Pancreas (tissue), 10 donors: Measurements from ENCODE around the gene PPP2R2C. TPM values are rescaled to one million over a fixed set of nuclear protein-coding genes. Genes with fewer than 3 reads are reported as not detected.

ENCODE experiments used
- ATAC-seq, 4 donors: fragments of 200-7000 bp; cut with Tn5 transposase; one replicate each; pipeline versions ENCODE4 v1.8.0 to v1.9.1; 2020; ENCODE audit warnings: mild to moderate bottlenecking in 4 of 4, moderate library complexity in 4 of 4
- DNase-seq, 6 donors: peaks; one replicate each; pipeline ENCODE4 v3.0.0-alpha.2; 2020
- FAIRE-seq: peaks from 2 replicates; lab custom pipeline; 2012; peaks lifted over from hg19 to GRCh38; lab: Jason Lieb, UNC
- H3K27ac ChIP-seq, 4 donors: fragments of 200-600 bp; sonication (generic); 1 replicate in 3 of 4; 2 replicates in 1 of 4; pipeline versions ENCODE4 v1.5.0 to v1.8.0; 2020
- H3K27me3 ChIP-seq, 4 donors: fragments of 200-600 bp; one replicate each; pipeline ENCODE4 v1.8.0; 2021
- H3K36me3 ChIP-seq, 3 donors: fragments of 200-600 bp; sonication (generic) in 1 of 3; one replicate each; pipeline versions ENCODE4 v1.5.0 to v1.8.0; 2020 to 2021
- H3K4me1 ChIP-seq, 3 donors: fragments of 200-600 bp; one replicate each; pipeline ENCODE4 v1.8.0; 2021
- H3K4me3 ChIP-seq, 4 donors: fragments of 200-600 bp; sonication (generic) in 2 of 4; one replicate each; pipeline versions ENCODE4 v1.5.0 to v1.8.0; 2020 to 2021
- H3K9me3 ChIP-seq, 4 donors: fragments of 200-600 bp; one replicate each; pipeline ENCODE4 v1.8.0; 2021
- CTCF ChIP-seq, 4 donors: fragments of 200-600 bp; sonication (generic) in 3 of 4; IDR thresholded peaks; one replicate each; pipeline versions ENCODE4 v1.5.0 to v1.8.0; 2021; ENCODE audit warnings: antibody characterized with exemption in 4 of 4
- WGBS, 2 donors: extraction: QIAGEN DNeasy Blood & Tissue Kit; methylation state at CpG; one replicate each; pipeline ENCODE4 v1.1.7; 2013; 5-methylcytosine and 5-hydroxymethylcytosine counted together
- intact Hi-C, 3 donors: fragments of 100-400 bp; cut with DNase I; formaldehyde crosslinking; loops; one replicate each; pipeline versions ENCODE4 v1.11.1 to v1.14.2; 2022
- polyA plus RNA-seq, 2 donors: library from polyadenylated mRNA; stranded (reverse); fragments of 200-250 nt; gene quantifications; one replicate each; pipeline ENCODE4 v1.2.3, GENCODE V29; 2013
- total RNA-seq, 6 donors: library from RNA; stranded (reverse); fragmentation: NEBNext Ultra II Directional in 4 of 6; extraction: Animal tissue kit (Norgen Biotek cat#: 25700) in 4 of 6; gene quantifications; one replicate each; pipeline versions ENCODE4 v1.2.1 to v1.2.4, GENCODE V29; 2021 to 2023
- donor health status: healthy with polysubstance abuse.
- donor health status: DM: no; HTN: no; CAD: no; lungs with moderate emphysema.
- donor health status: DM: no; HTN: no; CAD: no.
- donor health status: control.
- donor health status: control.
- donor health status: Bipolar disorder and iron deficiency.
- donor health status: DM: yes; HTN: yes; CAD: no.
- donor health status: DM: no; HTN: no; CAD: no.
- donor health status: DM: no; HTN: no; CAD: no.
- donor health status: DM: yes; HTN: yes; CAD: no.

Gene PPP2R2C
- total and polyA plus RNA-seq, 8 donors, result 0.05 to 2.0 (median 0.55) TPM

- ATAC-seq (no peak), FAIRE-seq (no peak), DNase-seq (peak in 2 of 6 donors; percentile 1 to 11)
- Histone ChIP-seq H3K36me3 (no peaks in the 10 kb centered on the region), H3K4me3 (no peak overlapping the region), H3K9me3 (no peaks in the 10 kb centered on the region), H3K27me3 (no peaks in the 10 kb centered on the region), H3K4me1 (no peaks in the 10 kb centered on the region), H3K27ac (no peak overlapping the region)
- TF ChIP-seq CTCF (IDR thresholded peaks at IDR 0.05), result no peak
- intact Hi-C loops, result no loop called here
- 34 to 40% methylated on average over 12 of the region's 12 CpGs for WGBS, 2 donors
Observed at GRCh38 chr4:6368601-6369000, 103.8 kb downstream of the PPP2R2C start.

GRCh38 chr4:6368096-6368495 is 104.3 kb downstream of the PPP2R2C start:
- no peaks in the 10 kb centered on the region for H3K27me3 ChIP-seq
- no peaks in the 10 kb centered on the region for H3K36me3 ChIP-seq
- no peak overlapping the region for H3K27ac ChIP-seq
- H3K4me1 ChIP-seq, result no peaks in the 10 kb centered on the region
- WGBS, 2 donors, result 42 to 59% methylated on average over 10 of the region's 10 CpGs
- no peak for ATAC-seq
- peak in 2 of 6 donors; percentile 2 to 12 for DNase-seq
- intact Hi-C loops, result no loop called here
- FAIRE-seq, result no peak
- H3K4me3 ChIP-seq, result no peak overlapping the region
- no peak for TF ChIP-seq CTCF (IDR thresholded peaks at IDR 0.05)
- no peaks in the 10 kb centered on the region for H3K9me3 ChIP-seq

- Histone ChIP-seq H3K27me3 (no peaks in the 10 kb centered on the region), H3K27ac (no peak overlapping the region), H3K9me3 (no peaks in the 10 kb centered on the region), H3K4me3 (no peak overlapping the region), H3K36me3 (no peaks in the 10 kb centered on the region), H3K4me1 (no peaks in the 10 kb centered on the region)
- DNase-seq, result peak in 2 of 6 donors; percentile 2 to 29
- WGBS, 2 donors, result 19% methylated on average over 8 of the region's 8 CpGs
- intact Hi-C loops, result no loop called here
- ATAC-seq, result no peak
- TF ChIP-seq CTCF (IDR thresholded peaks at IDR 0.05), result no peak
- no peak for FAIRE-seq
Observed at GRCh38 chr4:6367371-6367851, 105.0 kb downstream of the PPP2R2C start.

DNA sequence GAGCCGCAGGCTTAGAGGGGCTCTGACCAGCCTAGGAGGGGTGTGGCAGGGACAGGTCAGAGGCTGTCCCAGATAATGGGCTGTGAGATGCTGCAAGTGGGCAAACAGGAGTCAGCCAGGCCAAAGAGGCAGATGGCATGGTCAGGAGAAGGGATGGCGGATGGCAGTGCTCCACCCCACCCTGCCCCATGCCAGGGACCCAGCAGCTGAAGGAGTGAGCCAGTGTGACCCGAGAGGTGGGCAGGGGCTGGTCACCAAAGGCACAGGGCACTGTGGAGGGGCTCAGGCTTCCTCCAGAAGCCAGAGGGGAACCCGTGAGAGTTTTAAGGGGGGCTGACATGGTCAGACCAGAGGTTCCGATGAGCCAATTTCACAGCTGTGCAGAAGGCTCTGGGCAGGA is 105.8 kb downstream of the PPP2R2C start:
- intact Hi-C loops, result no loop called here
- TF ChIP-seq CTCF (IDR thresholded peaks at IDR 0.05), result no peak
- ATAC-seq, result no peak
- no peak overlapping the region for H3K4me3 ChIP-seq
- H3K27me3 ChIP-seq, result no peaks in the 10 kb centered on the region
- H3K9me3 ChIP-seq, result no peaks in the 10 kb centered on the region
- 48 to 52% methylated on average over 5 of the region's 5 CpGs for WGBS, 2 donors
- H3K36me3 ChIP-seq, result no peaks in the 10 kb centered on the region
- DNase-seq, result peak in 2 of 6 donors; percentile 2 to 14
- FAIRE-seq, result no peak
- H3K27ac ChIP-seq, result no peak overlapping the region
- no peaks in the 10 kb centered on the region for H3K4me1 ChIP-seq

GRCh38 chr4:6365545-6366086 is 106.8 kb downstream of the PPP2R2C start:
- Histone ChIP-seq H3K4me1 (no peaks in the 10 kb centered on the region), H3K4me3 (no peak overlapping the region), H3K27me3 (no peaks in the 10 kb centered on the region), H3K9me3 (no peaks in the 10 kb centered on the region), H3K36me3 (no peaks in the 10 kb centered on the region), H3K27ac (no peak overlapping the region)
- no peak for FAIRE-seq
- intact Hi-C loops, result no loop called here
- no peak for ATAC-seq
- DNase-seq, result peak in 1 of 6 donors; percentile 12
- 44 to 54% methylated on average over 13 of the region's 13 CpGs for WGBS, 2 donors
- TF ChIP-seq CTCF (IDR thresholded peaks at IDR 0.05), result no peak
